ENCODE results near the gene CSDE1.
A peak's percentile ranks its signal among the peaks of the same experiment; 100 is the strongest.

Gene CSDE1

GRCh38 chr1:114715952-114716303 lies 41.9 kb downstream of the CSDE1 start:
- H3K36me3 ChIP-seq (ENCODE audit: control insufficient read depth in 1 of 2, insufficient read depth in 2 of 2, low read depth in 1 of 2, low read length in 2 of 2): peaks cover 22 to 74% of the 10 kb centered on the region in 2 experiments
- DNase-seq: no peak
- no peak overlapping the region for H2AFZ ChIP-seq (ENCODE audit: low read depth, low read length)
- H2BK15ac ChIP-seq (ENCODE audit: low read depth, poor library complexity, severe bottlenecking): no peak overlapping the region
- H3K9ac ChIP-seq (ENCODE audit: low read length): peak overlapping the region; percentile 99
- WGBS: 33% methylated on average over 4 of the region's 4 CpGs
- H3K9me3 ChIP-seq (ENCODE audit: control insufficient read depth, low read length): no peaks in the 10 kb centered on the region
- H2BK12ac ChIP-seq (ENCODE audit: low read length in 2 of 2): no peak overlapping the region
- peak overlapping the region; percentile 84 for H3K27ac ChIP-seq (ENCODE audit: low read length, poor library complexity, severe bottlenecking)
- peak overlapping the region in 1 of 2 experiments; percentile 98 for H3K4ac ChIP-seq (ENCODE audit: low read depth in 1 of 2, low read length in 2 of 2)
- H3K4me3 ChIP-seq (ENCODE audit: insufficient read depth in 1 of 2, low read depth in 1 of 2, low read length in 2 of 2): peak overlapping the region; percentile 68 to 93
- H3K23ac ChIP-seq (ENCODE audit: low read length in 2 of 2): no peak overlapping the region
- H3K18ac ChIP-seq (ENCODE audit: low read depth in 1 of 2, low read length in 2 of 2): peak overlapping the region in 1 of 2 experiments; percentile 93
- peak overlapping the region; percentile 97 for H2AK5ac ChIP-seq (ENCODE audit: low read length, severe bottlenecking)
- no peak overlapping the region for H4K91ac ChIP-seq (ENCODE audit: low read length)
- peaks cover 11% of the 10 kb centered on the region for H3K79me1 ChIP-seq (replicated peaks; ENCODE audit: low read length, poor library complexity, severe bottlenecking)
- peak overlapping the region; percentile 72 for H3K4me2 ChIP-seq (ENCODE audit: low read length, poor library complexity, severe bottlenecking)
- H3K4me1 ChIP-seq (ENCODE audit: control insufficient read depth, insufficient read depth, low read depth, low read length): peaks cover 7% of the 10 kb centered on the region
- no peaks in the 10 kb centered on the region for H3K27me3 ChIP-seq (ENCODE audit: control insufficient read depth in 1 of 2, insufficient read depth in 1 of 2, low read length in 2 of 2)
- H2BK120ac ChIP-seq (ENCODE audit: low read depth, low read length): no peak overlapping the region
- H3K14ac ChIP-seq (ENCODE audit: low read length in 2 of 2): no peak overlapping the region
- no peak overlapping the region for H2BK5ac ChIP-seq (ENCODE audit: low read depth, low read length, poor library complexity, severe bottlenecking)
- H4K8ac ChIP-seq (ENCODE audit: low read length): peak overlapping the region; percentile 33

- Histone ChIP-seq H3K9ac (ENCODE audit: low read length) (no peak overlapping the region), H2BK12ac (ENCODE audit: low read length in 2 of 2) (no peak overlapping the region), H2BK5ac (ENCODE audit: low read depth, low read length, poor library complexity, severe bottlenecking) (no peak overlapping the region), H3K4me1 (ENCODE audit: control insufficient read depth, insufficient read depth, low read depth, low read length) (peaks cover 3% of the 10 kb centered on the region), H3K27me3 (ENCODE audit: control insufficient read depth in 1 of 2, insufficient read depth in 1 of 2, low read length in 2 of 2) (no peaks in the 10 kb centered on the region), H3K23ac (ENCODE audit: low read length in 2 of 2) (no peak overlapping the region), H2BK15ac (ENCODE audit: low read depth, poor library complexity, severe bottlenecking) (no peak overlapping the region), H2AK5ac (ENCODE audit: low read length, severe bottlenecking) (no peak overlapping the region), H3K18ac (ENCODE audit: low read depth in 1 of 2, low read length in 2 of 2) (no peak overlapping the region), H3K27ac (ENCODE audit: low read length, poor library complexity, severe bottlenecking) (no peak overlapping the region), H3K4me3 (ENCODE audit: insufficient read depth in 1 of 2, low read depth in 1 of 2, low read length in 2 of 2) (no peak overlapping the region), H3K79me1 (replicated peaks; ENCODE audit: low read length, poor library complexity, severe bottlenecking) (peaks cover 11% of the 10 kb centered on the region), H2BK120ac (ENCODE audit: low read depth, low read length) (no peak overlapping the region), H3K9me3 (ENCODE audit: control insufficient read depth, low read length) (no peaks in the 10 kb centered on the region), H3K36me3 (ENCODE audit: control insufficient read depth in 1 of 2, insufficient read depth in 2 of 2, low read depth in 1 of 2, low read length in 2 of 2) (peaks cover 23 to 69% of the 10 kb centered on the region in 2 experiments), H3K4ac (ENCODE audit: low read depth in 1 of 2, low read length in 2 of 2) (no peak overlapping the region), H2AFZ (ENCODE audit: low read depth, low read length) (no peak overlapping the region), H3K4me2 (ENCODE audit: low read length, poor library complexity, severe bottlenecking) (no peak overlapping the region), H4K8ac (ENCODE audit: low read length) (no peak overlapping the region), H3K14ac (ENCODE audit: low read length in 2 of 2) (no peak overlapping the region), H4K91ac (ENCODE audit: low read length) (no peak overlapping the region)
- WGBS: 97% methylated on average over 3 of the region's 4 CpGs
- DNase-seq: no peak
Measured at GRCh38 chr1:114712977-114713376, 44.8 kb downstream of the CSDE1 start.

- Histone ChIP-seq H3K14ac (ENCODE audit: low read length in 2 of 2) (no peak overlapping the region), H2AFZ (ENCODE audit: low read depth, low read length) (no peak overlapping the region), H2BK15ac (ENCODE audit: low read depth, poor library complexity, severe bottlenecking) (no peak overlapping the region), H3K18ac (ENCODE audit: low read depth in 1 of 2, low read length in 2 of 2) (no peak overlapping the region), H2BK5ac (ENCODE audit: low read depth, low read length, poor library complexity, severe bottlenecking) (no peak overlapping the region), H3K27ac (ENCODE audit: low read length, poor library complexity, severe bottlenecking) (no peak overlapping the region), H4K8ac (ENCODE audit: low read length) (no peak overlapping the region), H2BK120ac (ENCODE audit: low read depth, low read length) (no peak overlapping the region), H3K4me1 (ENCODE audit: control insufficient read depth, insufficient read depth, low read depth, low read length) (peaks cover 2% of the 10 kb centered on the region), H3K9ac (ENCODE audit: low read length) (no peak overlapping the region), H3K4me3 (ENCODE audit: insufficient read depth in 1 of 2, low read depth in 1 of 2, low read length in 2 of 2) (no peak overlapping the region), H3K4me2 (ENCODE audit: low read length, poor library complexity, severe bottlenecking) (no peak overlapping the region), H3K9me3 (ENCODE audit: control insufficient read depth, low read length) (no peaks in the 10 kb centered on the region), H3K4ac (ENCODE audit: low read depth in 1 of 2, low read length in 2 of 2) (no peak overlapping the region), H2BK12ac (ENCODE audit: low read length in 2 of 2) (no peak overlapping the region), H3K79me1 (replicated peaks; ENCODE audit: low read length, poor library complexity, severe bottlenecking) (peaks cover 14% of the 10 kb centered on the region), H3K23ac (ENCODE audit: low read length in 2 of 2) (no peak overlapping the region), H2AK5ac (ENCODE audit: low read length, severe bottlenecking) (no peak overlapping the region), H3K36me3 (ENCODE audit: control insufficient read depth in 1 of 2, insufficient read depth in 2 of 2, low read depth in 1 of 2, low read length in 2 of 2) (peaks cover 27 to 85% of the 10 kb centered on the region in 2 experiments), H3K27me3 (ENCODE audit: control insufficient read depth in 1 of 2, insufficient read depth in 1 of 2, low read length in 2 of 2) (no peaks in the 10 kb centered on the region), H4K91ac (ENCODE audit: low read length) (no peak overlapping the region)
- no peak for DNase-seq
- 95% methylated on average over 3 of the region's 3 CpGs for WGBS
Measured at GRCh38 chr1:114710360-114710759, 47.4 kb downstream of the CSDE1 start.

- Histone ChIP-seq H3K36me3 (ENCODE audit: control insufficient read depth in 1 of 2, insufficient read depth in 2 of 2, low read depth in 1 of 2, low read length in 2 of 2) (peaks cover 23 to 77% of the 10 kb centered on the region in 2 experiments), H3K4me3 (ENCODE audit: insufficient read depth in 1 of 2, low read depth in 1 of 2, low read length in 2 of 2) (no peak overlapping the region), H3K4me1 (ENCODE audit: control insufficient read depth, insufficient read depth, low read depth, low read length) (no peaks in the 10 kb centered on the region), H2AFZ (ENCODE audit: low read depth, low read length) (no peak overlapping the region), H4K91ac (ENCODE audit: low read length) (no peak overlapping the region), H3K14ac (ENCODE audit: low read length in 2 of 2) (no peak overlapping the region), H2BK12ac (ENCODE audit: low read length in 2 of 2) (no peak overlapping the region), H3K4ac (ENCODE audit: low read depth in 1 of 2, low read length in 2 of 2) (no peak overlapping the region), H2BK15ac (ENCODE audit: low read depth, poor library complexity, severe bottlenecking) (no peak overlapping the region), H2BK120ac (ENCODE audit: low read depth, low read length) (no peak overlapping the region), H3K79me1 (replicated peaks; ENCODE audit: low read length, poor library complexity, severe bottlenecking) (peaks cover 12% of the 10 kb centered on the region), H3K27me3 (ENCODE audit: control insufficient read depth in 1 of 2, insufficient read depth in 1 of 2, low read length in 2 of 2) (no peaks in the 10 kb centered on the region), H3K4me2 (ENCODE audit: low read length, poor library complexity, severe bottlenecking) (no peak overlapping the region), H3K23ac (ENCODE audit: low read length in 2 of 2) (no peak overlapping the region), H2BK5ac (ENCODE audit: low read depth, low read length, poor library complexity, severe bottlenecking) (no peak overlapping the region), H4K8ac (ENCODE audit: low read length) (no peak overlapping the region), H3K9me3 (ENCODE audit: control insufficient read depth, low read length) (no peaks in the 10 kb centered on the region), H2AK5ac (ENCODE audit: low read length, severe bottlenecking) (no peak overlapping the region), H3K18ac (ENCODE audit: low read depth in 1 of 2, low read length in 2 of 2) (no peak overlapping the region), H3K27ac (ENCODE audit: low read length, poor library complexity, severe bottlenecking) (no peak overlapping the region), H3K9ac (ENCODE audit: low read length) (no peak overlapping the region)
- WGBS: 97% methylated on average over 2 of the region's 2 CpGs
- DNase-seq: no peak
Measured at GRCh38 chr1:114707604-114708003, 50.2 kb downstream of the CSDE1 start.
